ENCODE data around the gene PPARGC1A.

DNA sequence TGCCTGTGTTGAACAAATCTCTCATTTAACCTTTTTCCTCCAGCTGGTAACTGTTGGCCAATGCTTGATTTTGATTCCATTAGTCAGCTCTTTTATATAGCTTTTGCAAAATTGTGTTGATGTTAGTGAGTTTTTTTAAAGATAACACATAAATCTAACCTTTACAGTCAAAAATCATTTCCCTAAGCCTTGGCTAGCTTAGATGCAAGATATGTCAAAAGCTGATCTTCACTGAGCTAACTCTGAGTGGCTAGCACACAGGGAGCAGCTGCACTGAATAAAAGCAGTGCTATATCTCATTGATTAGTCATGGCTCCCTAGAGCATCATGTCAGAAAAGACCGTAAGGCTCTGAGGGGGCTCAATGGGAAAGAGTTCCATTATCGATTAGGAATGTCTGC, 78.7 kb downstream of the PPARGC1A start:
- TF ChIP-seq CTCF (IDR thresholded peaks at IDR 0.05): no peak
- no peak for TF ChIP-seq ZFX (IDR thresholded peaks at IDR 0.05; ENCODE audit: borderline replicate concordance)

Measured in 22Rv1 (cell line).